ENCODE measurements around the gene VPS39.

The VPS39 gene

GRCh38 chr15:42158941-42159340 lies 49.2 kb downstream of the VPS39 start:
- no peaks in the 10 kb centered on the region for H3K4me1 ChIP-seq (ENCODE audit: control insufficient read depth, insufficient read depth, low read length, unreplicated experiment)
- H3K79me2 ChIP-seq (ENCODE audit: control insufficient read depth, insufficient read depth, low read length, unreplicated experiment), result no peaks in the 10 kb centered on the region
- H2AFZ ChIP-seq (ENCODE audit: low read length, unreplicated experiment), result no peak overlapping the region
- no peaks in the 10 kb centered on the region for H3K27me3 ChIP-seq (ENCODE audit: insufficient read depth, low read length)
- H3K36me3 ChIP-seq (ENCODE audit: insufficient read depth, low read length), result peaks cover 8% of the 10 kb centered on the region; the same call in 1 of the 2 replicates
- no peak overlapping the region for H3K4me3 ChIP-seq (ENCODE audit: low read depth, low read length)
- H3K27ac ChIP-seq (ENCODE audit: low read depth, low read length), result no peak overlapping the region

GRCh38 chr15:42157981-42158765 lies 49.9 kb downstream of the VPS39 start:
- Histone ChIP-seq H3K79me2 (ENCODE audit: control insufficient read depth, insufficient read depth, low read length, unreplicated experiment) (no peaks in the 10 kb centered on the region), H3K27me3 (ENCODE audit: insufficient read depth, low read length) (no peaks in the 10 kb centered on the region), H2AFZ (ENCODE audit: low read length, unreplicated experiment) (no peak overlapping the region), H3K27ac (ENCODE audit: low read depth, low read length) (no peak overlapping the region), H3K36me3 (ENCODE audit: insufficient read depth, low read length) (peaks cover 8% of the 10 kb centered on the region; the same call in 1 of the 2 replicates), H3K4me1 (ENCODE audit: control insufficient read depth, insufficient read depth, low read length, unreplicated experiment) (no peaks in the 10 kb centered on the region), H3K4me3 (ENCODE audit: low read depth, low read length) (no peak overlapping the region)

- no peaks in the 10 kb centered on the region for H3K27me3 ChIP-seq (ENCODE audit: insufficient read depth, low read length)
- H3K36me3 ChIP-seq (ENCODE audit: insufficient read depth, low read length), result peaks cover 4% of the 10 kb centered on the region; the same call in 1 of the 2 replicates
- no peak overlapping the region for H3K4me3 ChIP-seq (ENCODE audit: low read depth, low read length)
- H3K4me1 ChIP-seq (ENCODE audit: control insufficient read depth, insufficient read depth, low read length, unreplicated experiment), result no peaks in the 10 kb centered on the region
- no peak overlapping the region for H3K27ac ChIP-seq (ENCODE audit: low read depth, low read length)
- H2AFZ ChIP-seq (ENCODE audit: low read length, unreplicated experiment), result no peak overlapping the region
- no peaks in the 10 kb centered on the region for H3K79me2 ChIP-seq (ENCODE audit: control insufficient read depth, insufficient read depth, low read length, unreplicated experiment)
Measured at GRCh38 chr15:42157381-42157780, 50.7 kb downstream of the VPS39 start.

DNA sequence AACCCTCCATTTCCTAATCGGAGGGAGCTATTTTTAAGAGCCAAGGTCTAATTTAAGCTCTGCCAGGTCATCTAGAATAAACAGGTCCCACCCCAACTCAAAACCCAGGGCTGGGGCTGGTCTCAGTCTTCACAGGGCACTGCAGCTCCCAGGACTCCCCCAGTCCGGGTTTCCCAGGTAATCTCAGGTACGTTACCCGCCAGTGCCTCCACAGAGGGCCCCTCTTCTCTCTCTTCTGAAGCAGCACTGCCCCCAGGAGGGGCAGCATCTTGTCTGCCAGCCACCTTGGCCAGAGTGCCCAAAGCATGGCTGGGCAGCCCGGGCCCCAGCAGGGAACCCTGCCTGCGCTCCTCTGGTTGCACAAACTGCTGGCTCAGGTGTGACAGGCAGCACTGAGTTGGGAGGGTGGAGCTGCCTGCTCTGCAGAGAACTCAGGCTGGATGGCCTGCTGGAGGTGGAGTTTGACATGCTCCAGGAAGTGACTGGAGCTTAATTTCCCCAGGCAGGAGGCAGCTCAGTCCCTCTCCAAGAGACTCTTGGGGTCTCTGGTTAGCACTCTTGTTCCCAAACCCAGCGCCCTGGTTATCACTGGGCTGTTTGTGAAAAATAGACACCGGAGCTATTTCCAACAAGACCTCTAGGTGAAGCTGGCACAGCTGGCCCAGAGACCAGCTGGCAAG lies 51.7 kb downstream of the VPS39 start, which contains the start of gene PLA2G4F:
PLA2G4F (minus strand) TSS at position 394 of the 680 bp plus-strand sequence; CDS start at position 307, 87 bp downstream.
- no peaks in the 10 kb centered on the region for H3K27me3 ChIP-seq (ENCODE audit: insufficient read depth, low read length)
- no peak within 1 kb of the TSS for H3K4me3 ChIP-seq (ENCODE audit: low read depth, low read length)
- H3K79me2 ChIP-seq (ENCODE audit: control insufficient read depth, insufficient read depth, low read length, unreplicated experiment), result no peaks in the 10 kb centered on the region
- H3K4me1 ChIP-seq (ENCODE audit: control insufficient read depth, insufficient read depth, low read length, unreplicated experiment), result no peaks in the 10 kb centered on the region
- no peak within 1 kb of the TSS for H3K27ac ChIP-seq (ENCODE audit: low read depth, low read length)
- H2AFZ ChIP-seq (ENCODE audit: low read length, unreplicated experiment), result no peak within 1 kb of the TSS
- H3K36me3 ChIP-seq (ENCODE audit: insufficient read depth, low read length), result peaks cover 4% of the 10 kb centered on the region; the same call in 1 of the 2 replicates

GRCh38 chr15:42155546-42156242 lies 52.4 kb downstream of the VPS39 start:
- H3K4me3 ChIP-seq (ENCODE audit: low read depth, low read length), result no peak overlapping the region
- no peaks in the 10 kb centered on the region for H3K79me2 ChIP-seq (ENCODE audit: control insufficient read depth, insufficient read depth, low read length, unreplicated experiment)
- H3K4me1 ChIP-seq (ENCODE audit: control insufficient read depth, insufficient read depth, low read length, unreplicated experiment), result no peaks in the 10 kb centered on the region
- H3K27me3 ChIP-seq (ENCODE audit: insufficient read depth, low read length), result no peaks in the 10 kb centered on the region
- peaks cover 4% of the 10 kb centered on the region; the same call in 1 of the 2 replicates for H3K36me3 ChIP-seq (ENCODE audit: insufficient read depth, low read length)
- no peak overlapping the region for H2AFZ ChIP-seq (ENCODE audit: low read length, unreplicated experiment)
- H3K27ac ChIP-seq (ENCODE audit: low read depth, low read length), result no peak overlapping the region

GRCh38 chr15:42154956-42155355 lies 53.1 kb downstream of the VPS39 start:
- H3K4me1 ChIP-seq (ENCODE audit: control insufficient read depth, insufficient read depth, low read length, unreplicated experiment), result no peaks in the 10 kb centered on the region
- H3K36me3 ChIP-seq (ENCODE audit: insufficient read depth, low read length), result peaks cover 4% of the 10 kb centered on the region; the same call in 1 of the 2 replicates
- H3K4me3 ChIP-seq (ENCODE audit: low read depth, low read length), result no peak overlapping the region
- H3K27ac ChIP-seq (ENCODE audit: low read depth, low read length), result no peak overlapping the region
- H2AFZ ChIP-seq (ENCODE audit: low read length, unreplicated experiment), result no peak overlapping the region
- no peaks in the 10 kb centered on the region for H3K27me3 ChIP-seq (ENCODE audit: insufficient read depth, low read length)
- H3K79me2 ChIP-seq (ENCODE audit: control insufficient read depth, insufficient read depth, low read length, unreplicated experiment), result no peaks in the 10 kb centered on the region

- Histone ChIP-seq H3K27me3 (ENCODE audit: insufficient read depth, low read length) (no peaks in the 10 kb centered on the region), H3K4me3 (ENCODE audit: low read depth, low read length) (no peak overlapping the region), H2AFZ (ENCODE audit: low read length, unreplicated experiment) (no peak overlapping the region), H3K36me3 (ENCODE audit: insufficient read depth, low read length) (peaks cover 2% of the 10 kb centered on the region; the same call in 1 of the 2 replicates), H3K27ac (ENCODE audit: low read depth, low read length) (no peak overlapping the region), H3K79me2 (ENCODE audit: control insufficient read depth, insufficient read depth, low read length, unreplicated experiment) (no peaks in the 10 kb centered on the region), H3K4me1 (ENCODE audit: control insufficient read depth, insufficient read depth, low read length, unreplicated experiment) (no peaks in the 10 kb centered on the region)
Measured at GRCh38 chr15:42154212-42154941, 53.7 kb downstream of the VPS39 start.

GRCh38 chr15:42153874-42154211 lies 54.3 kb downstream of the VPS39 start:
- H3K79me2 ChIP-seq (ENCODE audit: control insufficient read depth, insufficient read depth, low read length, unreplicated experiment), result no peaks in the 10 kb centered on the region
- H3K27ac ChIP-seq (ENCODE audit: low read depth, low read length), result no peak overlapping the region
- H3K27me3 ChIP-seq (ENCODE audit: insufficient read depth, low read length), result no peaks in the 10 kb centered on the region
- no peaks in the 10 kb centered on the region for H3K4me1 ChIP-seq (ENCODE audit: control insufficient read depth, insufficient read depth, low read length, unreplicated experiment)
- no peak overlapping the region for H3K4me3 ChIP-seq (ENCODE audit: low read depth, low read length)
- no peaks in the 10 kb centered on the region for H3K36me3 ChIP-seq (ENCODE audit: insufficient read depth, low read length)
- H2AFZ ChIP-seq (ENCODE audit: low read length, unreplicated experiment), result no peak overlapping the region

DNA sequence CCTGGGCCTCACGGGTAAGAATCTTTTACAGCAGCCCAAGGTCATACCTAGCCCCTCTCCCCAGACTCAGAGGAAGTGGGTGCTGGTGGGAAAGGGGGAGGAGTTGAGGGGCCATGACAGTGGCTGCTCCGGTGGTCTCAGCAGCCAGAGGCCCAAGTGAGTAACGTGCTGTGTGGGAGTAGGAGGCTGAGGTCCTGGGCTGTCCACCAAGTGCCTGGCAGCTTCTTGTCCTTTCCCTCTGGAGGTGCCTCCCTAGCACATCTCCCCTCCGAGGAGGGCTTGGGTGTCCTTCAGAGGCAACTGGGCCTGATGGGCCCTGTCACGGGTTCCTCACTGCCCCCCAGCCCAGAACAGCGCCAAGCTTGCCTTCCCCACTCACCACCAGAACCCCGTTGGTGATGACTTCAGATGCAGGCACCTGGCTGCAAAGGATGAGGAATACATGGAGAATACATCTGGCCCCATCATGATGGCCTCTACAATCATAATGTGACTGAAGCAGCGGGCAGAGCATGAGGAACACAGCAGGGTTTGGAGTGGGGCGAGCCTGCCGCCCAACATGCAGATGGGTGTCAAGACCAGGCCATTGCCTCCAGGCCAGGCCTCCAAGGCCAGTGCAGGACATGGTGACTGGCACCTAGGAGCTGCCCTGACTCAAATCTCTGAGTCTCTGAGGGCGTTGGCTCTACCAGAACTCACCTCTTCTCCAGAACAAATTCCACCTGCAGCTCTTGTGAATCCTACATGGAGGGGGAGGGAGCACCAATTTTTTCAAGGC lies 55.0 kb downstream of the VPS39 start:
- no peak overlapping the region for H3K4me3 ChIP-seq (ENCODE audit: low read depth, low read length)
- H3K36me3 ChIP-seq (ENCODE audit: insufficient read depth, low read length), result no peaks in the 10 kb centered on the region
- H3K27ac ChIP-seq (ENCODE audit: low read depth, low read length), result no peak overlapping the region
- no peaks in the 10 kb centered on the region for H3K4me1 ChIP-seq (ENCODE audit: control insufficient read depth, insufficient read depth, low read length, unreplicated experiment)
- H2AFZ ChIP-seq (ENCODE audit: low read length, unreplicated experiment), result no peak overlapping the region
- H3K27me3 ChIP-seq (ENCODE audit: insufficient read depth, low read length), result no peaks in the 10 kb centered on the region
- H3K79me2 ChIP-seq (ENCODE audit: control insufficient read depth, insufficient read depth, low read length, unreplicated experiment), result no peaks in the 10 kb centered on the region
